OCI-LY7 (cell line): ENCODE data around the gene ARX.

Experiments
- EZH2phosphoT487 ChIP-seq: fragments of 200-600 bp; sonication (generic); IDR thresholded peaks from 2 replicates; pipeline ENCODE4 v1.6.1; 2018; ENCODE audit warnings: low read depth, borderline replicate concordance, mild to moderate bottlenecking, mixed run types, antibody characterized with exemption, low read length, moderate library complexity, mixed read lengths
- TF ChIP-seq, protein P1 (sequence below): fragments of 200-600 bp; sonication (generic); conservative IDR thresholded peaks from 2 replicates; pipeline ENCODE4 v1.5.1; 2014; ENCODE audit warnings: mild to moderate bottlenecking, antibody characterized with exemption, low read length, moderate library complexity, mixed read lengths

DNA sequence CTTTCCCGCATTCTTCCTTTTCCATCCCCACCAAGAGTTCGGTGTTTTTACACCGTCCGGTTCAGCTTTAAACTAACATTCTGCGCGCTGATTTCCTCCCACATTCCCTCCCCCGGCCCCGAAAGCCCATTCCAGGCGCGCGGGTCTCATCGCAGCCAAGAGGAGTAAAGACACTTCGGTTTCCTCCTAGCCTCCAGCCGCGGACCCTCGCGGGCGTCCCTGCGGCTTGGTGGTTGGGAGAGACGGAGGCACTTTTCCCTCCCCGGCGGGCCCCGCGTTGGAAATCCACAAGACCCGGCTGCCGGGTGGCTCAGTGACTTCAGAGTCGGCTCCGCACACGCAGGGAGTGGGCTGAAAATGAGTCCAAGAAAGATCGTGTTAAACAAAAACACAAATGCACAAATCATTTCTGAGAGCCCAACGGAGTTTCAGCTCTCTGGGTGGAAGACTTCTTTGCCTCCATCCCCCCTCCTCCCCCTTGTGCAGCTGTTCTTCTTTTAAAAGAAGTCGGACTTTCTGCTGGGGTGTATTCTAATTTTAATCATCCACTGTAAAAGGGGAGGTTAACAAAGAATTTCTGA is 2.0 kb upstream of the ARX start:
- TF ChIP-seq, protein P1, sequence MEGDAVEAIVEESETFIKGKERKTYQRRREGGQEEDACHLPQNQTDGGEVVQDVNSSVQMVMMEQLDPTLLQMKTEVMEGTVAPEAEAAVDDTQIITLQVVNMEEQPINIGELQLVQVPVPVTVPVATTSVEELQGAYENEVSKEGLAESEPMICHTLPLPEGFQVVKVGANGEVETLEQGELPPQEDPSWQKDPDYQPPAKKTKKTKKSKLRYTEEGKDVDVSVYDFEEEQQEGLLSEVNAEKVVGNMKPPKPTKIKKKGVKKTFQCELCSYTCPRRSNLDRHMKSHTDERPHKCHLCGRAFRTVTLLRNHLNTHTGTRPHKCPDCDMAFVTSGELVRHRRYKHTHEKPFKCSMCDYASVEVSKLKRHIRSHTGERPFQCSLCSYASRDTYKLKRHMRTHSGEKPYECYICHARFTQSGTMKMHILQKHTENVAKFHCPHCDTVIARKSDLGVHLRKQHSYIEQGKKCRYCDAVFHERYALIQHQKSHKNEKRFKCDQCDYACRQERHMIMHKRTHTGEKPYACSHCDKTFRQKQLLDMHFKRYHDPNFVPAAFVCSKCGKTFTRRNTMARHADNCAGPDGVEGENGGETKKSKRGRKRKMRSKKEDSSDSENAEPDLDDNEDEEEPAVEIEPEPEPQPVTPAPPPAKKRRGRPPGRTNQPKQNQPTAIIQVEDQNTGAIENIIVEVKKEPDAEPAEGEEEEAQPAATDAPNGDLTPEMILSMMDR = no peak
- TF ChIP-seq EZH2phosphoT487 = no peak
